SIG-M5 (cell line): ENCODE results near the gene FTO.

Source experiments
- DNase-seq: peaks from one replicate; lab custom pipeline; 2025; lab: John Stamatoyannopoulos, UW

The FTO gene

DNA sequence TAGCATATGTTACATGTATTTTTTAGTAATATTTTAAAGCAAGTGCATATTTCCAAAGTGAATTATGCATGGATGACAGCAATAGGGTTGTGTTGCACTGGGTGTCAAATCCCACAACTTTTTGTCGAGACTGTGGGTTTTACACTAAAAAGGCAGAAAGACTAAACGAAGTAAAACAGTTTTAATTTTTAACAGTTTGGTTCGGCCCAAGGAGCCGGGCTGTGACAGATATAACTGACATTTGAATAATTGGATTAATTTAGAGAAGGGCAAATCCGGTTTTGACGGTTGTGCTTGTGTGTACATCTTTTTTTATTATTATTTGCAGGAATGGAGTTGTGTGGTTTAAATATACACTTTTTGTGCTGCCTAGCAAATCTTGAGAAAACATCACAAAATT, 263.6 kb downstream of the FTO start:
- DNase-seq: no peak

DNA sequence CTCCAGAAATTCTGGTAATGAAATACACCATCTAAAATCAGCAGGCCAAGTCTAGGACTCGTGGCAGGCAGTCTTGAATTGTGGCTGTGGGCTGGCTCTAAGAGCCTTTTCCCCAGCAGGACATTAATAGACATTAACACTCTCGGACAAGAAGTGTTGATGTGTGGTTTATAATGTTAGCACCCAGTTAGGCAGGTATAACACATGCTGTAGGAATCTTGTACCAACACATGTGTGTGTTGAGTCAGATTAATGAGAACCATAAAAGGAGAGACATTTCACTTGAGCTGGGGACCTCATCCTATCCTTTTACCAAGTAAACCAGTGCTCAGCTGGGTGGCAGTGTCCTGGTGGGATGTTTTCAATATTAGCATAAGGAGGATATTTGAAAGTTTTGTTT, 264.5 kb downstream of the FTO start:
- DNase-seq: no peak

DNA sequence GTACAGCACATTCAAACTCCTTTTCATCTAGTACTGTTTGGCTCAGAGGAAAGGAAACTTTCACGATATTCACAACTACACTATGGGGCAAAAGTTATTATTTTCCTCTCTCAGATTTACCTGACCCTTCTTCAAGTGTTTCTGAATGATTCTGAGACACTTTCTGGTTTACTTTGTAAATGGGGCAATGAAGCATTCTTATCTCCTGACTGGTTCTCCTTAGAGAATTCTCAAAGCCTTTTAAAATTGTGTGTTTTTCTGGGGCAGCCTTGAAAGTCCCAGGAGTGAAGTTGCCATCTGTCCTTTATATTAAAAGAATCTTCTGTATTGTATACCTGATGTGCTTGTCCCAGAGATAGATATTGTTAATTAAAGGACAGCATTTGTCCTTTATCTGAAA, 264.9 kb downstream of the FTO start:
- DNase-seq: no peak

DNA sequence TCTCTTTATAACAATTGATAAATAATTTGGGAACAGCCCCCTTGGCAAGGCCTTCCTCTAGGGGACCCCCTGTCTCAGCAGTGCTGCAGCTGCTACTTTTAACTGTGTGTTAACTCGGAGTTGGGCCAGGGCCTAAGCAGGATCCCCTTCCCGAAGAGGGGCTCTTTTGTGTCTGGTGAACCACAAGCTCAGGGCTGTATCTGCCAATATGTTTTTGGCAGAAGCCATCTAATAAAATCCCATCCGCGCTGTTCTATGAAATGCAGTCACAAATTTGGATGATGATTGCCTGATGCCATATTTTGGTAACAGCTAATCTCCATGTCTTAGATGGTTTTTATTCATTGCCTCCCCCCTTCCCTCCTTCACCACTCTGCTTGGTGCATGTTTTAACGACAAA, 267.7 kb downstream of the FTO start:
- DNase-seq: no peak

DNA sequence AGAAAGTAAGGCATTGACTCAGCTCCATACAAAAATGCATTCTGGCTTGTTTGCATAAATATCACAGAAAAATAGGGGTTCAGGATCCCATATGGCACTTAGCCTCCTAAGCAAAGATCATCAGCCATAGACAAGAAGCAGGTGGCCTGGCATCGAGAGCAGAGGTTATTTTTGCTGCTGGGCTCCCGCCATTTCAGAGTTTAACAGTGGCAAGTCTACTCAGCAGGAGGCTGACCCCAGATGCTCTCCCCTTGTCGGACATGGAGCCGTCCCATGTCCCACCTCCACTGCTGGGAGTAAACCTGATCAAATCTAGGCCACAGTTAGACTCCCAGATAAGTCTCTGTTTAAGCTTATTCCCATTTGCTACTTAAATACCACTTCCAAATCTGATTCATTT, 269.1 kb downstream of the FTO start:
- DNase-seq: no peak

DNA sequence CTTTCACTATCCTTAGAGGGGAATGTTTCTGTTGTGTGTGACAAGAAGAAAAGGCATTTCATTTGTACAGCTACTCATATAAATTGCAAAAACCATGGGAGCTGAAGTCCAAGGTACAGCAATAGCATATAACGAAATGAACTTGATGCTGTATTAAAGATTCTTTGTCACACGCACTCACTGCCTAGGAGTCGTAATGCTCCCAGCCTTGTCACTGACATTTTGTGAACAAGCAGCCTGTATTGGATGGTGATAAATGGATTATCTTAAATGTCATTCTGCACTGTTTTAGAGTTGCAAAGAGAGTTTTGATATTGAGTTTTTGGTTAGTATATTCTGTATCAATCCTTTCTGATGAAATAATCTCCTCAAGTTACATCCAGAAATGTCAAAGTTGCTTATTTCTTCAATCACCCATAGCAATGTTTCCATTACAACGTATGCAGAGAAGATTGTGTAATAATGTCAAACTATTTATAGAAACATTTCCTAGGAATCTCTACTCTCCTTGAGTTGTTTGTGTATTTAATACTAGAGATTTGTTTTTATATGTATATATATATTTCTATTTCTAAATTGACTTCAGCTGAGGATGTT, 270.6 kb downstream of the FTO start:
- DNase-seq: no peak

DNA sequence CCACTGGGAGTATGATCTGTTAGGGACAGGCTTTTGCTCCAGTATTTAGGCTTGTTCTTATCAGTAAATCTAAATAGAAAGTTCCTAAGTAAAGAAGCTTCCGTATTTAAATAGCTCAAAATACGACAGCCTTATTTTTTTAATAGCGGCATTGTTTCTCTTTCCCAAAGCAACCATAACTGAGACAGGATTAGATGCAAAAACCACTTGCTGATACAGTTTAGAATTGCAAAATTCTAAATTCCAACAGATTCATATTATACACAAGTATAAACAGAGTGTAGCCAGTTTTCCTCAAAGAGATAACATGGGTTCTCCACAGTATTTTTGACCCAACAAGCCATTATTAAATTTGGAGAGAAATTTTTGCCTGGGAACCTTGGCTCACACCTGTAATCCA, 276.7 kb downstream of the FTO start:
- DNase-seq: no peak

DNA sequence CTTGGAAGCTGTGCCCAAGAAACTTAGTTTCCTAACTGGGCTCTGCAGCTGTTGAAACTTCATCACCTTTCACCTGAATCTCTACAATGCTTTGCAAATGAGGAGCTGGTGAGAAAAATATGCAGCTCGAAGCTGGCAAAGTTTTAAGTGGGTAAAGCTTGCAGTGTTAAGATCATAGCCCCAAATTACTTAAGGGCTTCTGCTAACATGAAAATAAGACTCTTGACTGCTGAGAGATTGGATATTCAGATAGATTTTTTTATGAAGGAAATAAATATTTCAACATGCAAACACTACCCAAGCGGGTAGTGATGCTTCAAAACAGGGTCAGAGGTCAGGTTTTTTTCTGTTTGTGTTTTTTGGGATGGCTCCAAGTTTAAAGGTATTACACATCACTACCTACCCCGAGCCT, 278.7 kb downstream of the FTO start:
- no peak for DNase-seq

DNA sequence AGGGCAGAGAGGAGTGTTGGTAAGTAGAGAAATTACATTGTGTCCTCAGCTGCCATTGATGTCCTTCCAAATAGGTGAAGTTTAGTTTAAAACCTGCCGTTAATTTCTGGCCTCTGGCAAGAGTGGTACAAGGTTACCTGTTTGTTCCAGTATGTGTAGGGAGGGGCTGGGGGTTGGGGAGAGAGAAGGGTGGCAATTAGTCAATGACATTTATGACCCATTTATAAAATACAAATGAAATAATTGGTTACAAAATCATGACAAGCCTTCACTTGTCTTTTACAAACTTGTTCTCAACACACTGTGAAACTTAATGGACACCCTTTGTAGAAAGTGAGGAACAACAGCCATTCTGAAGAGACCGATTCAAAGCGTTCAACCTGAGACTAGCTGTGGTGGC, 281.0 kb downstream of the FTO start:
- no peak for DNase-seq

DNA sequence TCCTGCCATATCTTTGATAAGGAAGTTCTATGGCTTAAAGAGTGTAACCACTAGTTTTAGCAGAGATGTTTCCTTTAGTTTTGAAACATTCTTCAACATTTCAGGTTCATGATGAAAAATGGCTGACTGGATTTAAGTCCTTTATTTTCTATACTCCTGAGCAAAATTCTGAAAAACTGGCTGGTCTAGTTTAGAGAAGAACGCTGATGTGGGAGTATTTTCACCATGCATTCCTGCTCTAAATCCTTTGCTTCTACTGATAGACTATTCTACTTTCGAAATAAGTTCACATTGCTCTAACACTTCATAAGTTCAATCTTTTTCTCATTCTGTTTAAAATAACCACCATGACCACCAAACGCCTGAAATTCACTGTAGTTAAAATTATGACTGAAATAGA, 281.9 kb downstream of the FTO start:
- DNase-seq: no peak

DNA sequence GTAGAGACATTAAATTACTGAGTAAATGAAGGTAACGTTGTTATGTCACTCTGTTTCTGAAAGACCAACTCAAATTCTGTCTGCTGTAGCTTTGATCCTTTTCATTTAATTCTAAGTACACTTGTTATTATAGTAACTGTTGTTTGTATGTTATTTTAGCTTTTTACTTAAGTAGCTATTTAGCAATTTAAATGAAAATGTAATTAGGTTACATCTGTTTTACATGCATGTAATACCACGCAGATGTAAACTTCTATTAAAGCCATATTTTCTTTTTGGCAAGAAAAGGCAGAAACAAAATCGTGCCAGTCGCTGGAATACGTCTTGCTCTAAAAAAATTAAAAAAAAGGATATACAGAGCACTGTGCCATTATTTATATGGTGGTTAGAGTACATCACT, 282.8 kb downstream of the FTO start:
- no peak for DNase-seq

DNA sequence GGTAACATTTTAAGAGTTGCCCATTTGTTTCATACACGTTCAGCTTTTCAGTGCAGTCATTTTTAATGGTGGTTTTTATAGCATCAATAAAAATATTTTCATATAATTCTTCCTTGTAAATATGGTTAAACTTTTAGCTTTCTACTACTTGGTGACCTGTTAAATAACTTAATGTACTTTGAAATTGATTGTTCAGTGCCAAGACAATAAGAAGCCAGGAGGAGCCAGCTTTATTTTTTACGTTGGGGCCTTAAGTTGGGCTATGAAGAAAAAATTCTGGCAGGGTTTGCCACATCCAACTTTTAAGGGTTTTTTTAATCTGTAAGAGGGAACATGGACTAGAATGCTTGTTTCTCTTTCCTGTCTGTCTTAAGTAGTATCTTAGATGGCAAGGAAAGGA, 284.2 kb downstream of the FTO start:
- DNase-seq: no peak

DNA sequence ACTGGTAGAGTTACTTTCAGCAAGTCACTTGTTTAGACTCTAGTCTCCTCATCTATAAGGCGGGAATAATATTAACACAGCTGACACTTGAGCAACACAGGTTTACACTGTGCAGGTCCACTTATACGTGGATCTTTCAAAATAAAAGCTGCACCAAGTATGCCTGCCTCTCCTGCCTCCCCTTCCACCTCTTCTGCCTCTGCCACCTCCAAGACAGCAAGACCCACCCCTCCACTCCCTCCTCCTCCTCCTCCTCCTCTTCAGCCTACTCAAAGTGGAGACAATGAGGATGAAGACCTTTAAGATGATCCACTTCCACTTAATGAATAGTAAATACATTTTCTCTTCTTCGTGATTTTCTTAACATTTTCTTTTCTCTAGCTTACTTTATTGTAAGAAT, 285.6 kb downstream of the FTO start:
- no peak for DNase-seq

DNA sequence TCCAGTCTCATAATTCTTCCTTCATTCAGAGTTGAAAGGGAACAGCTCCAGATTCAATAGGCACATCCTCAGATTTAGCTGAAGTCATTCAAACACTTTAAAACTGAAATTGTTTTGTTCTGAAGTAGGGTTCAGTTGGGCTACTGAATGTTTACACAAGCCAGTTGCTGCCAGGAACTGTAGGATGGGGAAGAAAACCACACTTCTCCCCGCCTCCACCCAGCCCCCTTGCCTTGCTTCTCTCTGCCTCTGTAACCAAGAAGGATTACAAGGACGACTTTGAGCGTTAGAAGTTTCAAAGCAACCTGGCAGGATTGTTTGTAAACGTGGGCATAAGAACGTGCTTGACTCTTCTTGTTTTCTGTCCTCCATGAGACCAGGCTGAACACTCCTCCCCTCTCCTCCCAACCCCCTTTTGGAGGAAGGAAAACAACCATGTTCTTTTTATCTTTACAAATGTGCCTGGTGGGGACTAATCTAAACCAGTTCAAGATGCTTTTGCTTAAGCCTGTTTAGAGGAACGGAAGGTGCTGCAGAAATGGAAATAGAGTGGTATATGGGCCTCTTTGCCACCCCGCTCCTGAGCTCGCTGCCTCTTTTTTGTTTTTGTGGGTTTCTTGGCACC, 287.9 kb downstream of the FTO start:
- no peak for DNase-seq

DNA sequence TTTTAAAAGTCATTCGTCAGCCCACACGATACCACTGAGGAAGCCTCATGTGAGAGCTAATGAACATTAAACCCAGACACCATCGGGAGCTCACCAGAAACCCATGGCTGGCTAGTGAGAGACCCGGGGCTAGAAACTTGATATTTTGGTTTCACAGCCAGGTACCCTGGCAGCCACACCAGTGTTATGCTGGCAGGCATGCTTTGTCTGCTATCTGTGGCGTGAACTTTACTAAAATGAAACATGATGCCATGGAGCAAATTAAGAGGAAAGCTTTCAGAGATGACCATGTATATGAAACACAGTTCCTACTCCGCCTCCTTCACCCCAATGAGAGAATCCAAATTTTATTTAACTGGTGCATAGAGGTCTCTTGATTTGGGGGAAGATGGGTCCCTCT, 291.4 kb downstream of the FTO start:
- DNase-seq: no peak

DNA sequence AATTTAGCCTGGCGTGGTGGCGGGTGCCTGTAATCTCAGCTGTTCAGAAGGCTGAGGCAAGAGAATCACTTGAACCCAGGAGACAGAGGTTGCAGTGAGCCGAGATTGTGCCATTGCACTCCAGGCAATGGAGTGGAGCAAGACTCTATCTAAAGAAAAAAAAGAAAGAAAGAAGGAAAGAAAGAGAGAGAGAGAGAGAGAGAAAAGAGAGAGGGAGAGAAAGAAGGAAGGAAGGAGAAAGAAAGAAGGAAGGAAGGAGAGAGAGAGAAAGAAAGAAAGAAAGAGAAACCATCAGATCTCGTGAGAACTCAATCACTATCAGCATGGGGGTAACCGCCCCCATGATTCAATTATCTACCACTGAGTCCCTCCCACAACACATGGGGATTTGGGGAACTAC, 293.0 kb downstream of the FTO start:
- no peak for DNase-seq

DNA sequence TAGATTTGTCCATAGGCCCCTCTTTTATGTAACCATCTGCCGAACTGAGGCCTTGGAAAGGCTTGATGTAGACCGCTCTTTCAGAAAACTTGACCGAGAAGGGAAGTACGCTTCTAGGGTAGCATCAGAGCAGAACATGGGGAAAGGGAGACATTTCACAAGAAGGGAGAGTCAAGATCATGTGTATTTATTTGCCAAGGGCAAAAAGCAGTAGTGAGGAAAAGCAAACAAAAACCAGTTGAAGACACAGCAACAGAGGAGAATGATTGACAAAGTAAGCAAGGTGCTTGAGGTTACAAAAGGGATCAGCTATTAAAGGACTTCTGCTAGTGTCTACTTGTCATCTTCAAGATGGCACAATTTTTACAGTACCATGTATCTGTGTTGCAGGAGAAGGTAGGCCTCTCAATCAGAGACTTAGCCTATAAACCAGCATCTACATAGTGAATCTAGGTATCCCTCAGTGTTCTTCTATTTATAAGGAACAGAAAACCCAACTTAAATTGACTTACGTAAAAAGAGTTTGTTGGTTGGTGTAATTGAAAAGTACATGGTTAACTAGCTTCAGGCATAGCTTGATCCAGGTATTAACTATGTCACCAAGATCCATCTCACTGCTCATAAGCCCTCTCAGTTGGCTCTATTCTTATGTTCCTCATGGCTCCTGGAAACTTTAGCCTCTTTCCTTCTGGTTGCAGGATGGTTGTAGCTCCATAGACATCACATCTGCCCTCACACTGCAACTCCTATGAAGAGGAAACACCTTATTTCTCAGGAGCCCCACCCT, 294.3 kb downstream of the FTO start:
- DNase-seq: no peak

DNA sequence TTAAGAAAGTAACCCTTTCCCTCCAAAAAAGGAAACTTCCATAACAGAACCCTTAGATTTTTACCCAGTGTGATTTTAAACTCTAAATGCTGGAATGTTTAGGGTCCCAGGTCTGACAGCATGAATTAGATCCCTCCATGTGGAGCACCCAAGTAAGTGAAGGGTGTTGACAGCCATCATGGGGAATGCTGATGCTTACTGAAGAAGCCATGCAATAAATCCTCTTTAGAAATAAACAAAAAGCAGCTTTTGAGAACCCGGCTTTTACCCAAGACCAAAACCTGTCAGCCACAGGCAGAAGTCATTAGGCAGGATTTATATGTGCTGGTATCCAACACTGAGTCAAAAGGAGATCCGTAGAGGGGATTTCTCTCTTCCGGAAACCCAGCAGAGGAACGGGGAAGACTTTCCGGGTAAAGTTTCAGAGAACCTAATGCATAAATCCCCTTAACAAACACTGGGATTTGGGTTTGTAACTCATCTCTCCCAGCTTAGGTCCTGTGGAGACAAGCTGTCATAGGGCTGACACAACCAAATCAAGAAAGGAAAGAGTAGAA, 295.1 kb downstream of the FTO start:
- no peak for DNase-seq

DNA sequence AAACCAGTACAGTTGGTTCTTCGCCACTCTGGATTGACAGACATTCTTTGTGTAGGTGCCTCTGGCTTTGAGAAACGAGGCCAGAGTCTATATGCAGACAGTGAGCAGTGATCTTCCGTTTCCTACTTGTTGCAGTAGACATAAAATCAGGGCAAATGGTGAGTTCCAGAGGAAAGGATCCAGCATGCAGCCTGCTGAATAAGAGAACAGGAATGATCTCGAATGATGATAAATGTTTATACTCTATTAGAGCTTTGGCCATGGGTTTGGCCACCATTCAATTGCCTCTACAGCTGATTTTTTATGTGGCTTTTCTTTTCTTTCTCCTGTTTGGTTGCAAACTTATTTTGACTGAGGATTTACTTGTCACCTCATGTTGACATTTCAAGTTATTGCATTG, 295.9 kb downstream of the FTO start:
- no peak for DNase-seq

DNA sequence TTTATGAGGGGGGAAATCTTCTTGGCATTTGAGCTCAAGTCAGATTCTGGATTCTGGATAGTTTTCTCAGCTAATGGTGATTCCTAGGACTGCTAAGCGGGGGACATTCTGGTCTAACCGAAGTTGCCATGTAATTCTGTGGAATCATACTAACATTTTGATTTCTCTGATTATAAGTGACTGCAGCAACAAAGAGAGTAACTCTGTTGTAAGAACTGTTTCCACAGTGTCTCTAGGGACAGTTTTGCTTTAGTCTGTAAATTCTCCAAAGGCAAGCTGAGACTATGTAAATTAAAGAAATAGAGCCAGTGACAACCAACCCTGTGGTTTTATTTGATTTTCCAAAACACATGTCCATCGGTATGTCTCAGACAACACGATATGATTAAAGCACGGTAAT, 296.4 kb downstream of the FTO start:
- DNase-seq: no peak

DNA sequence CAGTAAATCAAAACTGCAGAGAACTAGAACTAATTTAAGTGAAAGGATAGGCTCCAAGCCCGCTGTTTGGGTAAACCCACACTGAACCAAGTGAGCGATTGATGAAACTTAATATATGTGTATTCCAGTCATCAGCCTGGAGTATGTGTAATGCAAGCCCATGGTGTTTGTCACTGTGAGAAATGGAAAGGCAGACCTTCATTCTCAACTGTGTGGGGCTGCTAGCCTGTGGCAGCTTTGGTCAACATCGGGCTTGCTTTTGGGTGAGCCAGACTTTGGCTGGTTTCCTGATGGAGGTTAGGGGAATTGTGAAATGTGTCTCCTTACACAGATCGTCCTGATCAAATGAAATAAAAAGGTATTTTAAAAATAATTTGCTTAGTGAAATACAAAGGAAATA, 302.7 kb downstream of the FTO start:
- no peak for DNase-seq

DNA sequence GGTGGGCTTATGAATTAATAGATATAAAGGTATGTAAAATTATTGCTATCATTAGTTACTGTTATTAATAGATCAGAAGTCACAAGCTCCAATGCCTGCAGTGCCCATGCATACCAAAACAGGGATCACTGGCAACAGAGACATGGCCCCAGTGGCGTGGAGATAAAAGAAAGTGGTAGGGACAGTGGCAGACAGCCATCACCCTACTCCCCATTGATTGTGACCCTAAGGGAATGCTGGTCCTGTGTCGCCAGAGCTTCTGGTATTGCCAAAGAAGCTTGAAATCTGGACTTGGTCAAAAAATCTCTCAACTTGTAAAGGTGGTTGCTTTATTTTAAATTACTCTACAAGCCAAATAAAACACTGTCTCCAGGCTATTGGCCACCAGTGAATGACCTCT, 303.5 kb downstream of the FTO start:
- no peak for DNase-seq

DNA sequence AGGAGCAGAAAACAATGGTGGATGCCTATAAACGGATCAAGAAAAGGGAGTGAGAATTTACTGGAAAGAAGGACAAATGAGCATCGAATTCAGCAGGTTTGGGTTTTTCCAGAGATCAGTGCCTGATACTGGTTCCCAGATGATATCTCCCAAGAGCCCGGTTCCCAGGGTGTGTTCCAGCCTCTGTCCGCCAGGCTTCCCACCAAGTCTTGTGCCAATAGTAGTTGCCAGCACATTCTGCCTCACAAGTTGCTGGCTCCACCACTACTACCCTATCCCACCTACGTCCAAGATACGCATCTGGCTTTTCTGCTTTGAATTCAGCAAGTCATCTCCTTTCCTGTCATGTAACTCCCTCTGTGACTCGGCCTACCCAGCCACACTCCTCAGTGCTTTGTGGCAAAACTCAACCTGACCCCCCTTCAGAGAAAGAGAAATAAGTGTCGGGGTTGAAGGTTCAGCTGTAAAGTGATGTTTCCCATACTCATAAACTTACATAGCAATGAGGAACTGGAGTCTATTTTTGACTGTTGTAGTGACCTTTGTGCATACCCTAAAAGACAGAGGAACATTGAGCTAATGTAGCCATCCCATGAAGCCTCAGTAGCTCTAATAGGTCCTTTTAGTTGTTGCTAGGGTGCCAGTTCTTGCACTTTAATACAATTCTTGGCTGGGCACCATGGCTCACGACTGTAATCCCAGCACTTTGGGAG, 305.7 kb downstream of the FTO start:
- no peak for DNase-seq
